NCI-H2107 (cell line): Measurements from ENCODE around the gene CACNA1C.

Experiments
- DNase-seq: peaks from one replicate; lab custom pipeline; 2025; lab: John Stamatoyannopoulos, UW

CACNA1C gene

DNA sequence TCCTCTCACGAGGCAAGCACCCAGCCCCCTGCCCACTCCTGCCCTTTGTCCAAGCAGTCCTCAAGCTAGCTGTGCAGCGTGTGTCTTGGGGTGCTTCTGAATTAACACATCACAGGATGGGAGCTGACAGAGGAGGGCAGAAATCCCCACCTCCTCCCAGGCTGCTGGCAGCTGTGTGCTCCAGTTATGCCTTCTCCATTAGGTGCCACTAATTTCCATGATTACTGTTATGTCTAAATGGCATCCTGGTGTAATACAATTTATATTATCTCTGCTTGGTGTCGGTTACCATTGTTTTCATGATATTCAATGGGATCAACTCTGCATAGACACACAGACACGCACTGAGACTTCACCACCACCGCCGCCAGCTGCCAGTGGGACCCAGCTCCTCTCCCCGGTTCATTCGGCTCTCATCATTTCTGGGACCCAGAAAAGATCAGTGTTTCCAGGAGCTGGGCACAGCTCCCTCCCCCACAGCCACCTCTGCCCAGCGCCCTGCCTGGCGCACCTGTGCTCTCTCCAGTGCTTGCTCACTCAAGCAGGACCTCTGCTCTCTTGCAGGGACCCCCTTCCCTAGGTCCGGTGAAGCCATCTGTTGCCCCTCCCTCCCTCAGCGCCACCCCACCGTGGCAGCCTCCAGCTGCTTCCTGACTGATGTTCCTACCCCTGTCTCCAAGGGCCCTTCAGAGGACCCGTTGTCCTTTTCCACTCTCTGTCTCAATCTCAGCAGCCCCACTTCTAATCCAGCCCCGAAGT is 574.5 kb downstream of the CACNA1C start:
- DNase-seq: no peak

DNA sequence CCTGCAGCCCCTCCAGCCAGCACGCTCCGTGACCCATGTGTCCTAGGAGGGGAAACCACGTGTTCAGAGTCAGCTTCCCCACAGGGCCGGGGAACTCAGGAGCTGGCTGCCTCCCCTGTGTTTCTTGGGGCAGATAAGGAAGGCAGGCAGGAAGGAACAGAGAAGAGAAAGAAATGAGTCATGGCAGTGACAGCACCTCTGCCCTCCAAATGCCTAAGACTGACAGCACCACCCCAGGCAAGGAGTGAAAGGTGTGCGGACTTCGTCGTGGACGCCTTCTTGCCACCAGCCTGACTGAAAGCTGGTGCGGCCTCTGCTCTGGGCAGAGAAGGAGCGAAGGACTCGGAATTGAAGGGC is 575.0 kb downstream of the CACNA1C start:
- no peak for DNase-seq

DNA sequence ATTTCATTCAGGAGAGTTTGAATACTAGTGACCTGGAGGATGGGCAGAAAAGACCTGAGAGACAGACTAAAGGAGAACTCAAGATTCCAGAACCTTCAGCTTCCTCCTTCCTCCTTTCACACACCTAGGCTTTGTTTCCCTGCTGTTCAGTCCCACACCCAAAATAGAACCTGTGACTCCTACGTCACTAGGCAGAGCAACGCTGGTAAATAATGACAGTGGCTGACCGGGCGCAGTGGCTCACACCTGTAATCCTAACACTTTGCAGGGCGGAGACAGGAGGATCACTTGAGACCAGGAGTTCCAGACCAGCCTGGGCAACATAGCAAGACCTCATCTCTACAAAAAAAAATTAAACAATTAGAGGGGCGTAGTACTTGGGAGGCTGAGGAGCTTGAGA is 575.6 kb downstream of the CACNA1C start:
- DNase-seq: no peak

DNA sequence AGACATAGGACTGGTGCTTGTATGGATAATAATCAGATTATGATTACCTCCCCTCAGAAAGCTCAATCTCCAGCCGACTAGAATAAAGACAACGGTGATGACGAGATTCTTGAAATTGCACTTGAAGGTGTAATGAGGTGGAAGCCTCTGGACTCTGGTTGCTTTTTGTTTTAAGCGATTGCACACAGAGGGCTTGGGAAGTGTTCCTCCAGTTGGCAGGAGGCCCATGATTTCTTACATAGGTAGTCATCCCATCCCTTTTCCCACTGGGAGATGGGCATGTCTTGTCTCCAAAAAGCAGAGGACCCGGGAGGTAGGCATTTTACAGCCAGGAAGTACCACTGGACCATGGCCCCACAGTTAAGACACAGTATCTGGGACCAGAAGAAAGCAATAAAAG is 576.3 kb downstream of the CACNA1C start:
- DNase-seq: no peak

DNA sequence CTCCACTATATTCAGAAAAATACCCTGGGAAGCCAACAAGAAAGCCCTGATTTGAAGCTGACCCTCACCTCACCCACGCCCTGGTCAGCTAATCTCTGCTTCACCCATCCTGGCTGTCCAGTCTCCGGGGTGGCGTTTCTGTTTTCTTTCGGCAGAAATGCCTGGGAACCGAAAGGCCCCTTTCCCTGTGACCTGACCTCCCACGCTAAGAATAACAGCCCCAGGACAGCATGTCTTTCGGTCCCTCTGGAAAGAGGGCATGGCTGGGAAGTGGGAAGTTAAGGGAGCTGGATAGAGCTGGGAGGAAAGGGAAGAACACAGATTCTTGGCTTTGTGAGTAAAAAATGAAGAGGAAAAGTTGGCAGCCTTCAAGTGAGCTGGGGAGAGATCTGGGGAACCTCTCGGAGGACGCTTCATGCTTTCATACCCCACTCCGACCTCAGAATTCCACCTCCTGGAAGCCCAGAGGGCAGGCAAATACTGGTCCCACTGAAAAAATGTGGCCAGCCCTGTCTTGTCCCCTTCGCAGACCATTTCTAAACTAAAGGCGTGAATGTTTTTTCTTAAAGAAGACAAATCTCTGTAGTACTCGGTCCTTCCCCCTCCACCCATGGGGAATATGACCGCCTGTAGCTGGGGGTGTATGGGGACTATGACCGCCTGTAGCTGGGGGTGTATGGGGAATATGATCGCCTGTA is 579.0 kb downstream of the CACNA1C start:
- DNase-seq: no peak

DNA sequence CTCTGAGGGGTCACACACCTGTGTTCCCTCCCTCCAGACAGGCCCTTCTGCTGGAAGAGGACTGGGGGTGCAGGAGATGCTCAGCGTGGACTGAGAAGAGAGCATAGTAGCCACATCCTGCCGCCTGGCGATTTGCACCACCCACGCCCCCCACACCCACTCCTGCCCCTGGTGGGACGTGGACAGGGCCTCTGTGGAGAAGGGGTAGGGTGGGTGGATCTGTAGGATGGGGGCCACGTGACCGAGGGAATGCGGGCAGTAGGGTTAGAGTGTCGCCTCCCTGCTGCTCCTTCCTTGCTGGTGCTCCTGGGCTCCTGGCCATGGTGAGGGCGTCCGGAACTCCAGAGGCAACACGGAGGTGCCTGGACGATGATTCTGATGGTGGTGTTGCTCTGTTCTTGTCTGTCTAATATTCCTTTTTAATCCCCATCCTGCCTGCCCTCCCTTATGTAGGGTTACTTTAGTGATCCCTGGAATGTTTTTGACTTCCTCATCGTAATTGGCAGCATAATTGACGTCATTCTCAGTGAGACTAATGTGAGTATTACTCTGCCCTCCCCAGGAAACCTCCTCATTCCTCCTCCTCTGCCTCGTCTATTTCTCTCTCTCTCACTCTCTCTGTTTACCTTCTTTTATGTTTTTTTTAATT is 580.5 kb downstream of the CACNA1C start:
- no peak for DNase-seq

DNA sequence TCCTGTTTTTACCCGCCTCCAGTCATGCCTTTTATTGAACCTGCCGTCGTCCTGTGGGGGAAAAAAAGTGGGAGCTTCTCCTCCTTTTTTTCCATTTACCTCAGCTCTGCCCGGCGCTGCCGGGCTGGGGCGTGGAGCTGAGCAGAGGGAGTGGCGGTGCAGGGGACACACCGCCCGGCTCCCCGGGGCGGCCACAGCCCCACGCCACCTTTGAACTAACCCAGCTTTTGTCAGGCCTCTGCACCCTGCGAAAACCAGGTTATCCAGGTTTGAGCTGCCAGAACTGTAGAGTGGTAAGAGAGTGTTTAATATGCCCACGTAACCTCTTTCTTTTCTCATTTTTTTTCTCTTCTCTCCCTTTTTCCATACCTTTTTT is 581.0 kb downstream of the CACNA1C start:
- DNase-seq: no peak

DNA sequence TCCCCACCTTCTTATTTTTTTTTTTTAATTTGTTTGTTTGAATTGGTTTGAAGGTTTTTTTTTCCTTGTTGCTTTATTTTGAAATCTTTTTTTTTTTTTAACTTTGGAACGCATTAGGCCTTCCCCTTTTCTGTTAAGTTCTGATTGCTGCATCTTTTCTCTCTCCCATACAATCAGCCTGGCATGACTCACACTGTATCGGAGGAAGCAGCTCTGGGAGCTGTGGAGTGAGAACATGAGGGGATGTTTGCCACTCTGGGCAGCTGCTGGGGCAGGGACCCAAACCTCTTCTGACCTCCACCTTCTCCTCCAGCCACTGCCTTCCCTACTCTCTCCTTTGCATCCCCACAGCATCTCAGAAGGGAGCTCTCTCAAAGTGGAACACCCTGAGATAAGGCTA is 581.7 kb downstream of the CACNA1C start:
- DNase-seq: no peak

DNA sequence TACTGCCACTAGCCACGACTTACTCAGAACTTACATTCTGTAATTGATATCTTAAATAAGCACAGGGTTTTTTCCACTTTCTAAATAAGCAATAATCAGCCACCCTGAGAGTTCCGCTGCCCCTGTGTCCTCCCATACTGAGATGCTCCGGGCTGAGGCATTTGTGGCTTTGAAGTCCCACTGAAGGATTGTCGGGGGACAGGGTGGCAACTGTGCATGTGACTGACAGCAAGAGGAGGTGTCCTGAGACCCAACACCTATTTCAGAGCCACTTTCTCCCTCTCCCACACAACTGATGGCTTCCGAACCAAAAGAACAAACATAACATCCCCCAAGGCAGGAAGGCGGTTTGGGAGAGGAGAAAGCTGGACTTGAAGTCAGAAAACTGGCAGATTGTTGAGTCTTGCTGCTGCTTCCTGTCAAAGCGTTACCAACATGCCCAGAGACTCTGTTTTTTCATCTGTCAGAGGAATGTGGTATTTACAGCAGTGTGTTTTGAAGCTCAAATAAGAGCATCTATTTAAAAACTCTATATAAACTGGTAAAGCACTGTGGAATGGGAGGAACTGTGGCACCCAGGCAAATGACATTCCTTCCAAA is 584.1 kb downstream of the CACNA1C start:
- no peak for DNase-seq

DNA sequence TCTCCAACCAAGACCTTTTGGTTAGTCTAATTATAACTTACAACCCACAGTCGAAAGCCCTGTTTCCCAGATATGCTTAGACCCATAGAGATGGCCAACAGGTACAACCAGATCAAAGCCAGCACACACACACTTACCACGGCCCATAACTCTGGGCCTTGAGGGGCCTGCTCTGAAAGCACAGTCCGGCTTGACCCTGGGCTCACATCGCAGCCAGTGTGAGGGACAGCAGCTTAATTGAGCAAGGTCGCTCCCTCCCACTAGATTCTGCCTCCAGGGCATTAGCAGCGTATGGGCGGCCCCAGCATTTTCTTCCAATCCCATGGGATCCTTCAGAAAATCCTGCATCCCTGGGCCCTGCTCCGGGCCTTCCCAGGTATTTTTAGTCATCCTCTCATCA is 584.6 kb downstream of the CACNA1C start:
- DNase-seq: no peak

DNA sequence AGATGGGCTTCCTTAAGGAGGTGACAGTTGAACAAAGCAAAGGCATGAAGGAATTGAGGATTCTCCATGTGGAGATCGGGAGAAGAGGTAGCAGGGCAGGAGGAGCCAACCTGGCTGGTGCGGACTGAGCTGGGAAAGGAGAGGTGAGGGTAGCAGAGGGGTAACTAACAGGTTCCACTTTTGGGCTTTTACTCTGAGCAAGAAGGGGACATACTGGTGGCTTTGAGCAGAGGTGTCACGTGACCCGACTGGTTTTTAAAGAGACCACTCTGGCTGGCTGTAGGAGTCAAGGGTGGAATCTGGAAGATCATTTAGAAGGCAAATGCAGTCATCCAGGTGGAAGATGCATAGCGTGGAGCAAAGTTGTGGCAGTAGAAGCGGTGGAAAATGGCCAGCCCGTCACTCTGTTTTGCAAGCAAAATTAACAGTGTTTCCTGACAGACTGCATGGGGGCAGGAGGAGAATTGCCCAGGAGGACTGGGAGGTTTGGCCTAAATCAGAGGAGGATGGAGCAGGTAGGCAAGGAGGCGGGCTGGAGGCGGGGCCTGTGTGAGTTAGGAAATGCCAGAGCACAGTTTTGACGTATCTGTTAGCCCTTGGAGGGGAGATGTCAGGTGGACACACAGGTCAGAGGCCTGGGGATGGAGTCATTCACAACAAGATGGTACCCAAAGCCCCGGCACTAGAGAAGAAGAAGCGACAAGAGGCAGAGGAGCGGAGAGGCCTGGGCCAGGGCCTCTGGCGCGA is 585.7 kb downstream of the CACNA1C start:
- DNase-seq: no peak

DNA sequence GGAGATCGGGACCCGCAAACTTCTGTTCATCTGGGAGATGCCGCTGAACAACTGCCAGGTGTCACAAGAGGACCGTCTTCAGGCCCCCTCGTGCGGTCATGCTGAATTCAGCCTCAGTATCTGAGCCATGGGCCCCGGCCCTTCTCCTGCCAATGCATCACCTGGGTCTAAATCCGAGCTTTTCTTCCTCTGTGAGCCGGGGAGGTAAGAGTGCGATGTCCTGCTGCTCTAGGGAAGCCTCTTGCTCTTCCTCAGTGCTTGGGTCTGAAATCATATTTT is 586.2 kb downstream of the CACNA1C start:
- no peak for DNase-seq

DNA sequence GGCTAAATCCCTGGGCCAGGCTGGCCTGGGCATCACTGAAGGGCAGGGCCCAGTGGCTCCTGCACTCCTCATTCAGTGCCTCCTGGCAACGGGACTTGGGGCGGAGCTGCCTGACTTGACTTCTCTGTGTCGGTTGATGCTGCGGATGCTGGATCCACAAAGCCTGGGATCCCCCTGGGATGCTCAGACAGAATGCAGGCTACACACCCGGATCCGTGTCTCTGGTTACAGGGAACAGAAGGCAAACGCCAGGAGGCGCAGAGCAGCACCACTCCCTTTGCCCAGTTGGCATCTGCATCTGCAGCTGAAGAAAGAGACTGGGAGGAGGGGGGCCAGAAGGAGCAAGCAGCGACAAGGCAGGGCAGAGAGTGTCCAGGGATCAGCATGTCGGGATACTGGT is 587.5 kb downstream of the CACNA1C start:
- no peak for DNase-seq

DNA sequence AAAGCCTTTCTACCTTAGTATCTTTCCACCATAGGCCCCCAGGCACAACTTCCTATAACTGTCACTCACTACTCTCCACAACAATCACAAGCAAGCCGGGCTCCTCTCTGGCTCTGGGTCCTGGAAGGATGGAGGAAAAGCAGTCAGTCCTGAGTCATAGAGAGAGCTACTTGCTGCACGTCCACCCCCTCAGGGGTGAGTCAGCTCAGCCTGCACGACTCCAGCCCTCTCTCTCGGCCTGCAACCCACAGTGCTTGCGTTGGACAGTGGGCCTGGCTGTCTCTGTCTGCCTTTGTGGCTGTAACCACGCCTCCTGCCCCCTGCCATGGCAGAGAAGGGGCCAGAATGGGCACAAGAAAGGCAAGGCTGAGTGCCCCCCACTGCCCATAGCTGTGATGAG is 587.9 kb downstream of the CACNA1C start:
- DNase-seq: no peak

DNA sequence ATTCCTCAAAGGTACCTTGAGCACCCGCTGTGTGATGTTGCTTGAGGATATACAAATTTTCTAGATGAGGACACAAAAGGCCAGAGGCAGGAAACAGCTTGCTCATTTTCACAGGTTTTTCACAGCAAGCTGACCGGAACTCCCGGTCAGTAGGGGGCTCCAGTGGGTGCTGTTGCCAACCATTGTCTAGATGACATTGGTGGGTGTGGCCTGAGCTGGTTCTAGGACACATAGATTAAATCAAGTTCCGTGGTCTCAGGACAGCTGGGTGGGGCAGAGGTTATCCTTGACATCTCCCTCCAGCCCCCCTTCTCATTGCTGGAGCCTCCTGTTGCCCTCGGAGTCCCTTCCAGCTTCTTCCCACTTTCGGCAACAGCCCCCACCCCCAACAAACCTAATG is 588.4 kb downstream of the CACNA1C start:
- DNase-seq: no peak

DNA sequence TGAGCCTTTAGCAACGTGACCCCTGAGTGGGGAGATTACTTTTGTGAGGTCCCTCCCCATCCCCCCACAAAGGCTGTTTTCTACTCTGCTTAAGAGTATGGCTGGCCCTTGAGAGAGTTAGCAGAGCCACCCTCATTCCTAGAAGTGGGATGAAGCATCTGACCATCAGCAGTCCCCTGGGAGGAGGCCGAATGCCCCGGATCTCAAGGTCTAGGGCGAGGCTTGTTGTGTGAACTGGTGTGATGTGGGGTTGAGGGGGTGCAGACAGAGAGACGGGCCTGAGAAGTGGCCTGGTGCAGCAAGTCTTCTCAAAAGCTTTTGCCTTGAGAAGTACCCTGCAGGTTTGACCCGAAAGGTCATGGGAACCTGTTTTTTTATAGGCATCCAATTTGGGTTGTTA is 589.0 kb downstream of the CACNA1C start:
- DNase-seq: no peak

DNA sequence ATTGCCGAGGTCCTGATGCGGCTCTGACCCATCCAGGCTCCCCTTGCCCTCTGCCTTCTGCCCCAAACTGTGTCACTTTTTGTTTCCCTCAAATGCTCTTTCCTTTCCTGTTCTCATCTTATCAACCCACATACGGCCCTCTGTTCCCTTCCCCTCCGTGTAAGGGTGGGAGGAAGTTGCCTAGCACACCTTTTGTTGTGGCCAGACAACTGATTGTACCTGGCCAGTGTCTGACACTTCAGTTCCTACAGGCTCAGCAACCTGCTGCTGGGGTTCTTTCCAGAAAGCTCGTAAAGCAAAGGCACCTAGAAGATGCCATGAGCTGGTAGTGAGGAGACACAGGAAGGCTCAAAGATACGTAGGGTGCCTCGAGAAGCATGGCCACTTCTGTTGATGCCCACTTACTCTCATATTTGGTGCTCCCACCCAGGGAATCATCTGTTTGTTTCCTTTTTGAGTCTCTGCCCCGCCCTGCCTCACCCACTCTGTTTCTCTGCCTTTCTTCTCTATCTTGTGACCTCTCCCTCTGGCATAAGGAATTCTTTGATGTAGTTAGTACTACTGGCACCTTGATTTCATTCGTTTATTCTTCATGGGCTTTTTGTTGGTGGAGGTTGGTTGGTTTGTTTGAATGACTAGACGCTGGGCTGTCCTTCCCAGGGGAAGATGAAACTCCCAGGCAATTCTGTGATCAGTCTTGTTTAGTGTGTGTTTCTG is 589.5 kb downstream of the CACNA1C start:
- DNase-seq: no peak

DNA sequence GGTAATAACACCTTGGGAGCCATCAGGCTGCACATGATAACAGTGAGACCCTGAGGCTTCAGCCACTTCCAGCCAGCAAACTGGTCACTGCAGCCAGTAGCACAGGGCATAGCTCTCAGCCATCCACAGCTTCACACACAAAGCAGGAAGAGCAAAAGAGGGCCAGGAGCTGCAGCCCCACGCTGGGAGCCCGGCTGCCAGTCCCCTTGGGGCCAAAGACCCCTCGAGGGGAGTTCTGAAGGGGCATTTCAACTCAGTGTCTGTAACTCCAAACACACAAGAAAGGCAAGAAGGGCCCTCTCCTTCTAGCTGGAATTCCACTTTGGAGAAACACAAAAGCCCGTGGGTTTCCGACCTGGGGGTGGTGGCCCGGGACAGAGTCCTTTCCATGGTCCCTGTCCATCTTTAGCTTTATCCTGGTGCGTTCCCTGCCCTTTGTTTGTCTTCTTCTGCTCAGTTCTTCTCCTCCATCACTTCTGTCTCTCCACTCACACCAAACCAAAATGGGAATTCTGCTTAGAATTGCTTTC is 590.2 kb downstream of the CACNA1C start:
- DNase-seq: no peak

DNA sequence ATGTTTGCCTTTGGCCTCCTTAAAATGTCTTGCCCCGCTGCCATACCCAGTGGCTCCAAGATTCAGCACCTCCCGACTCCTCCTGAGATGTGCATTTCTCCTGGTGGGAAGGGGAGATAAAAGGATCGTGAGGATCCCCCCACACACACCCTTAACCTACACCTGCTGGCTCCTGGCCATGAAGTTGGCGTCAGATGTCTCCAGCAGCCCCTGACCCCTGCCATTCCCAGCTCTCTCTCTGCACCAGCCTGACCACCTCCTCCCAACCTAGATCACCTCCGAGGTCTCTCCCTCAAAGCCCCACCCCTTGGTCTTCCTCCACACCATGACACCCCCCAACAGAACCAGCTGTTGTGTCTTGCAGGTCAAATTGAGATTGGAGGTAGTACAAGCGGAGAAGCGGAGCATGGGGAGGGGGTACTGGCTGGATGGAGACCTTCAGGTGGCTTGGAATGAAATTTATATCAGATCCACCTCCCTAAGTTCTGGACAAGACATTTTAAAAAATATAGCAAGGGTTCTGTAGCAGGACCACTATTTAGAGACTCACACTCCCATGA is 590.9 kb downstream of the CACNA1C start:
- DNase-seq: no peak

DNA sequence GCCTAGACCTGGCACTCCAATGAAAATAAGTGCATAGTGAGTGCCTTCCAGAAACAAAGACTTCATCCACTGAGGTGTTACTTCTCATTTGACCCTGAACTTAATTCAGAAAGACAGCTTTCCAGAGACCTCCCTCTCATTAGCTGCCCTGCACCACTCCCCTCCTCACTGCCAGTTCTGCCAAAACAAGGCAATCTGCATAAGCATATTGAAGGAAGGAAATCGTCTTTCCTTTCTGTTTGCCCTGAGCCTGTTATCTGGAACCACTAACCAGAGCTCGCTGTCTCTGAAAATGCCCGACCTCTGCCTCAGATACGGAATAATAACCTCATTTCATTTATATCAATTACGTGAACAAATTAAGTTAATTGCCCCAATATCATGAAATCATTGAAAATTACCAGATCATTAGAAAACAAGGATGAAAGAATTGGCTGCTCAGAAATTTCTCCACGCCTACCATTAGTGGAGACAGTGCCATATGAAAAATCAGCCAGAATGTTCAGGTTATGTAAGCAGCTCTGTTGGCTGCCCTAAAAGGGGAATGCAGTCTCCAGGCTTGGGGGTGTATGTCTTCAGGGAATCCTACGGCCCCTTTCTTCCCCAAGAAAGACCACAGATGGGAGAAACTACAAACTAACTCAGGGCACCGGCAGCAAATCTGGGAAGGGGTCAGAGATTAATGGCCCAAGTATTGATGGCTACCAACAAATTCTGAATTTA is 592.1 kb downstream of the CACNA1C start:
- no peak for DNase-seq

DNA sequence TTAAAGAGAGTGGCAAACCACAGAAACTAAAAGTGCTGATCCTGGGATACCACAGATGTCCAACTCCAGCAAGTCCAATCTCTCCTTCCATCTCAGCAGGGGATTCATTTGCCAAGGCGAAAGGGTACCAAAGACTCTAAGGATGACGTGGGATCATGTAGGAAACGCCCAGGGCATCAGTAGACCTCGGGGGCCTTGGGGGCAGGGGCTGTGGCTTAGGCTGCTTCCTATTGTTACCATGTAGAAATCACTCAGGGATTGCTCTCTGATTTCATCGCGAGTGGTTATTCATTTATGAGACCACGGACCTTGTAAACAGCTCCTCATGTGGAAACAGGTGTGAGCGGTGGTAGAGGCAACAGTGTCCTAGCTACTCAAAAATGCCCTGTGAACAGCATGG is 592.7 kb downstream of the CACNA1C start:
- no peak for DNase-seq
